Measurements from ENCODE around the gene PER1.

PER1 gene

GRCh38 chr17:8166731-8167130 lies 14.5 kb upstream of the PER1 start:
- DNase-seq (ENCODE audit: low spot score): no peak

DNA sequence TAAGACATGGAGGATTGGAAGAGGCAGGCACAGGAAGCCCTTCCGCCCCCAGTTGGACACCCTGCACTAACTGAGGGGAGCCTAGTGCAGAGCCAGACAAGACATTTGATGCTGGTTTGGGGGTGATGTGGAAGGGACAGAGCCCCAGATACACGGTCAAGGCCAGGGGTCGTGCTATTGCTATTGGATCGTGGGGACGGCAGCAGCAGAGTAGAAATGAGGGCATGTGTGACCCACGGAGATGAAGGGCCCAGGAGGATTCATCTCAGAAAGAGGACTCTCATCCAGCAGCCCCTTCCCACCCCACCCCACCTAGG lies 12.6 kb upstream of the PER1 start:
- DNase-seq (ENCODE audit: low spot score): no peak

DNA sequence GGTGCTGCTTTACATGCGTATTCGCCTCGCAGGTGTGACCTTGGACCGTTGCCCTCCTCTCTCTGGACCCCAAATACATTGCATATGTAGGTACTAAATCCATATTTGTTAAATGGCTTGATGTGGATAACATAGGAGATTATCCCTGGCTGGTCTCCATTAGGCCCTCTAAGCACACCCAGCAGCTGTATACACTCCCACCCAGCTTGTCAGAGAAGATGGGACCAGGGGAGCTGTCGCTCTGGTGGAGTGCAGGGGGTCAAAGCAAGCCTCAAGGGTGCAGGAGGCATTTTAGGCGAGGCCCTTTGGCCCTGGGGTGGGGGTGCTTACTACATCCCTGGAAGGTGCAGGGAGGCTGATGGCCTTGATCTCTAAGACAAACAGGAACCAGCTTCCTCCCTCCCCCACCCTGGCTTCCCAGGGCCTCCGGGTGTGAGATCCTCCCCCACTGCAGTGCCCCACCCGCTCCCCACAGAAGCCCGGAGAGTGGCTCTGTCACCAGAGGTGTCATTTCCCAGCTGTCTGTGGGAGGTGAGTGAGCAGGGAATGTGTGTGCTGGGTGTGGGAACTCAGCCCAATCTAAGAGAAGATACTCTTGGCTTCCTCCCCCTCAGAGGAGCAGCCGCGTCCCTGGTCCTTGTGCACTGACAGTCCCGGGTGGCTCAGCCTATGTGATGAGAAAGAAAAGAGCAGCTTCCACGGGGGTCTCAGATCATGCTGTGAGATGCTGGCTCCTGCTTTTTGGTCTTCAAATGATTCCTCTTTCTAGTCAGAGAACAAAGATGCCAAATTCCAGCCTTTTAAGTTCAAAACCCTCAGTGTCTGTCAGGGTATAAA lies 12.0 kb upstream of the PER1 start:
- DNase-seq (ENCODE audit: low spot score): peak; percentile 58

DNA sequence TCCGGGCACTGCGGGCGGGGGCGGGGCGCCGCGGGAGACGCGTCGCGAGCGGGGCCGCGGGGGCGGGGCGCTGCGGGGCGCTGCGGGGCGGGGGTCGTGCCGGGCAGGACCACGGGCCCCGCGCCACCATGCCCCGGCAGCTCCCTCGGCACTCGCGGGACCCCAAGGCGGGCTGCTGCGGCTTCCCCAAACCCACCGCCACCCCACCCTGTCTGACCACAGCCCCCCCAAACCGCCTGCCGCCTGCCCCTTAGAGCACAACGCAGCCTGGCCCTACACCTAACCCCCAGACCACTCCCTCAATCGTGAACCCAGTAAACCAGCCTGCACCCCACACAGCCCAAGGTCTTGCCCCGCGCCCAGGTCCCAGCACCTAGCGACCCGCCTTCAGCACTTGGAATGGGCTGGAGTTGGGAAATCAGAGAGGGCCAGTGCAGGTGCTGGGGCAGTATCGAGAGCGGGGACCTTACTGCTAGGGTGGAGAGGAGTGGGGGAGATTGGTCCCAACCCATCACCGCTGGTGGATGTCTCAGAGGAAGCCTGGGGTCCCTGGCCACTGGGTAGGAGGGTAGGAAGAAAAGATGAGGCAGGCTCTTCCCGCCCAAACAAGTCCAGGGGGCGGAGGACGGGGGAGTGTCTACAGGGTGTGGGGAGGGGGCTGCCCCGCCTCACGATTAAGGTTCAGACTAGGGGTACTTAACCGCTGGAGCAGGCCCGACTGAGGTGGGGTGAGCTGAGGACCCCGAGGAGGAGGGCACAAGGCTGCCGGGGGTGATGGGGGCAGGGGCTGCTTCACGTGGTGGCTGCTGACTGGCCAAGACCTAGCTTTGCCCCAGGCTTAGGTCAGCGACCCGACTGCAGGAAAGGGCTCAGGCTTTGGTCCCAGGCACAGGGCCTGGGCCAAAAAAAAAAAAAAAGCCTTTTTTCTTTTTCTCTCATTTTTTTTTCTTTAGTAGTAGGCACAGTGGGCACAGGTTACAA lies 11.1 kb upstream of the PER1 start:
- DNase-seq (ENCODE audit: low spot score): no peak

DNA sequence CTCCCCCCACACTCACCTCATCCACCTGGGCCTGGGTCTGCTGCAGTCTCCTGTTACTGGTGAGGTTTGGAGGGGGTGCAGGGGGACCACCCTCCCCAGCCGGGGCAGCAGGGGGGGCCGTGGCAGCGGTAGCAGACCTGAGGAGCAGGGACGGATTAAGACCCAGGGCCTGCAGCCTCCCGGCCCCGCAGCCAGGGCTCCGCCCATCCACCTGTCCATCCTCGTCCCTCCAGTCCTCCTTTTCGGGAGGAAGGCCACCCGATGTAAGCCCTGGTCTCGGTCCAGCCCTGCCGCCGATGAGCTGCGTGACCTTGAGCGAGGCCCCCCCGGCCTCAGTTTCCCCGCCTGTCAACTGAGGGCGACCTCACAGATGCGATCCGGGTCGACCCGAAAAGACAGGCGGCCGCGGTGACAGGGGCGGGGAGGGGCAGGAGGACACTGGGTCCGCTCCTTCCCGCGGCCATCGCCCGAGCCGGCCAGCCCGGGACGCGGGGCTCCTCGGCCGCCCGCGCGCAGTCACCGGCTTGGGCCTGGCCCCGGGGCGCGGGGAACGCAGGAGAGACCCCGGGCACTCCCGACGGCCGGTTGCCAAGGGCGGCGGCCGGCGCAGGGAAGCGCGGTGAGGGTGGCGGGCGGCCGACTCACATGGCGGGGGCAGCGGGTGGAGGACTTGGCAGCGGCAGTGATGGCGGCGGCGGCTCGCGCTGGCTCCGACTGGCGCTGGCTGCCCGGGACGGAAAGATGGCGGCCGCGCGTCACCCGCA lies 10.2 kb upstream of the PER1 start, which contains the start of gene VAMP2:
TSS of gene VAMP2 (minus strand) at position 716 of the 764 bp plus-strand sequence. CDS start at position 647, 69 bp downstream.
- peak; percentile 78 for DNase-seq (ENCODE audit: low spot score)

DNA sequence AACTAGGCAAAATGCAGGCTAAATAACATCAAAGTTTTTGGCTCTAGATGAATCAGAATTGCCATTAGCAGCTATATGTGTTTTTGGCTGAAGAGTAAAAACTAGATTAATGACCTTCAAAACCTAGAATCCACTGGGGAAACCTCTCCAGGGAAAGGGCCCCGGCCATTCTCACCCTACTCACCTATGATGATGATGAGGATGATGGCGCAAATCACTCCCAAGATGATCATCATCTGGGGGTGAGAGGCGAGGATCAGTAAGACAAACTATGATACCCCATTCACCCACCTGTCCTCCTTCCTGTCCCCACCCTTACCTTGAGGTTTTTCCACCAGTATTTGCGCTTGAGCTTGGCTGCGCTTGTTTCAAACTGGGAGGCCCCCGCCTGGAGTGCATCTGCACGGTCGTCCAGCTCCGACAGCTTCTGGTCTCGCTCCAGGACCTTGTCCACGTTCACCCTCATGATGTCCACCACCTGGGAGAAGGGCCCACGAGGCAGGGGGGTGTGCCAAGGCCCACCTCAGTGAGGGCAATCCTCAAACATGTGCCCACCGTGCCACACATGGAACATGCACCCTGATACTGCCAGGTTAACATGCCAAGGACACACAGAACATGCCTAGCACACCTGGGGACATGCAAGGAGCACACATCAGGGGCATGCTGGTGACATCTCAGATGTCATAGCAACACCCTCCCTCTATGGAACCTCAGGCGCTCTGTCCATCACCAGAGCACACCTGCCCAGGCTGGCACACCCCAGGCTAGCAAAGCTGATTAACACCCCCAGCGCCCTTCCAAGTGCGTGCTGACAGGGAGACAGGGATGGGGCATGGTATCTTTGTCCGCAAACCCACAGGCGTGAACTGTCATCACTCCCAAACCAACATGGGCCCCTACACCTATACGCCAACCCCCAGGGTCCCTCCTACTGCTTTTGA lies 9.4 kb upstream of the PER1 start:
- DNase-seq (ENCODE audit: low spot score): no peak

- no peak for DNase-seq (ENCODE audit: low spot score)
Observed at GRCh38 chr17:8160741-8161221, 8.6 kb upstream of the PER1 start.

DNA sequence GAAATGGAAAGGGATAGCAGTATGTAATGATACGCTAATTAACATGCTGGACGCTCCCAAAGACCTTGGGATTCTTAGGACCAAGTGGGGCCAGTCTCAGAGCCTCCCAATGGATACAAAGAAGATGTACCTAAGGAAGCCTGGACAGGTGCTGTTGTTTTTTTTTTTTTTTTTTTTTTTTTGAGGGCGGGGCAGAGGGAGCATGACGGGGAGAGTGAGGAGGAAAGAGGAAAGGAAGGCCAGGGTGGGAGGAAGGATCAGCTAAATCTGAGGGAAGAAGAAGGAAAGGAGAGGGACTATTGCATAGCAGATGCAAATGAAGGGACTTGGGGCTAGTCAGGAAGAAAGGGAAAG lies 8.0 kb upstream of the PER1 start:
- no peak for DNase-seq (ENCODE audit: low spot score)

- DNase-seq (ENCODE audit: low spot score): no peak
Observed at GRCh38 chr17:8159459-8160223, 7.4 kb upstream of the PER1 start.

DNA sequence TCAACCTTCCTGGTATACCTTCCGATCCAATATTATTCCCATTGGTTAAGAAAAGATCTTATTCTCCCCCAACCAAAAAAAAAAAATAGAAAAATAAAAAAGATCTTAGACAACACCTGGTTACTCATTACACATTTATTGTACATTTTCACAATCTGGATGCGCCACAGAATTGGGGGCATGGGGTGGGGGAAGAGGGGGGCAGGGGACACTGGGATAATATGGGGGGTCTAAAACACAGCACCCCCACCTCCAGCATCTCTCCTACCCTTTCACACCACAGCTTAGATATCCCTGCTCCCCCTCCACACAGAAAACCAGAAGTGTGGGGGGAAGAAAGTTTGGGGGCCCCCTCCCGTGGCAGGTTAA lies 6.8 kb upstream of the PER1 start:
- no peak for DNase-seq (ENCODE audit: low spot score)

DNA sequence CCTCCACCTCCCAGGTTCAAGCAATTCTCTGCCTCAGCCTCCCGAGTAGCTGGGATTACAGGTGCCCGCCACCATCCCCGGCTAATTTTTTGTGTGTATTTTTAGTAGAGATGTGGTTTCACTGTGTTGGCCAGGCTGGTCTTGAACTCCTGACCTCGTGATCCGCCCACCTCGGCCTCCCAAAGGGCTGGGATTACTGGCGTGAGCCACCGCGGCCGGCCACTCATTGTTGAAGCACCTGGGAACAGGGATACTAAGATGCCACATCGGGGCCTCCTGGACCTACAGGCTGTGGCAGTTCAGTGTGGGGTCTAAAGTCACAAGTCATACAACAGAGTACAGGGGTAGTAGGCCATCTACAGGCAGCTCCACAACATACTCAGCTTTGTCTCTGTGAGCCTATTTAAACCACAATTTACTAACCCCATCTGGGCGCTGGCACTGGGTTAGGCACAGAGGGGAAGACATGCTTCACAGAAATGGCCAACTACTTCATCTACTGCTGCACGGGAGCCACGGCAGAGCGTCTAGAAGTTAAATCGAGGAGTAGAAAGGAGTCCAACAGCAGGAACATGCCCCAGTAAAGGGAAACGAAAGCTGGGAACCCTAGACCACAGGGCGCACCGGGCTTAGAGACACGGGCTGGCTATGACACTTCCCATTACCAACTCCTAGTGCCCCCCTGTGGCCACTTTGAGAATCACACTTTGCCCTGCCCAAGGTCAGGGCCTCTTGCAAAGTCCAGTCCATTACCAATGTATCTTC lies 6.2 kb upstream of the PER1 start:
- DNase-seq (ENCODE audit: low spot score): peak; percentile 81

- DNase-seq (ENCODE audit: low spot score): peak; percentile 94
Observed at GRCh38 chr17:8156246-8156992, 4.2 kb upstream of the PER1 start.

DNA sequence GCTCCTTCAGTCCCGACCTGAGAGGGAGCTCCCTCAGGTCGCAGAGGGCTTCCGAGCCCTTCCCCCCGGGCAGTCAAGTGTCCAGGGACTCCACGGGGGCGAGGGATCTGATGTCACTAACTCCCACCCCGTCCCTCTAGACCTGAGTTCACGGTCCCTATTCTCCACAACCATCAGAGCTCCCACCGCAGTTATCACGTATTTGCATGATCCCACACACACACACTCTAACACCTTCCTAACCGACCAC lies 3.7 kb upstream of the PER1 start:
- DNase-seq (ENCODE audit: low spot score): no peak

- DNase-seq (ENCODE audit: low spot score): no peak
Observed at GRCh38 chr17:8155231-8155995, 3.2 kb upstream of the PER1 start.

DNA sequence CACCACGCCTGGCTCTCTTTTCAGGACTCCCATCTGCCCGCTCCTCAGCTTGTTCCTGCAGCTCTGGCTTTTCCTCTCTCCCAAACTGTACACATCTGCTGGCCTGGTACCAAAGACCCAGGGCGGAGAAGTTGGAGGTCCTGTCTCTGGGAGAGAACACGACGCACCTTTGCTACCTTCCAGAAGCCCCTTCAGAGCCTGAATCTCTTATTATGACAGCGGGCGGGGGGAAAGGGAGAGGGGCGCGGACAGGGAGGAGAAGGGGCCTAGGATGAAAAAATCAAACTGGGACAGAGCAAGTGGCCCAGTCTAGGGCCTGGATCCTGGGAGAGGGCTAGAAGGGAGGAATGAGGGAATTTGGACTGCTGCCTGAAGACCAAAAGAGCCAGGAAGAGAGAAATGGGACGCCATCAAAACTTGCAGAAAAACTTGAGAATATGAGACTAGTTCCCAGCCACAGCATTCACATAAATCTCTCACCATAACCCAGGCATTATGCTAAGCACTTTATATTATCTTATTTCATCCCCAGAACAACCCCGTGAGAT lies 2.5 kb upstream of the PER1 start:
- no peak for DNase-seq (ENCODE audit: low spot score)

- peak; percentile 89 for DNase-seq (ENCODE audit: low spot score)
Observed at GRCh38 chr17:8153957-8154607, 1.9 kb upstream of the PER1 start.

DNA sequence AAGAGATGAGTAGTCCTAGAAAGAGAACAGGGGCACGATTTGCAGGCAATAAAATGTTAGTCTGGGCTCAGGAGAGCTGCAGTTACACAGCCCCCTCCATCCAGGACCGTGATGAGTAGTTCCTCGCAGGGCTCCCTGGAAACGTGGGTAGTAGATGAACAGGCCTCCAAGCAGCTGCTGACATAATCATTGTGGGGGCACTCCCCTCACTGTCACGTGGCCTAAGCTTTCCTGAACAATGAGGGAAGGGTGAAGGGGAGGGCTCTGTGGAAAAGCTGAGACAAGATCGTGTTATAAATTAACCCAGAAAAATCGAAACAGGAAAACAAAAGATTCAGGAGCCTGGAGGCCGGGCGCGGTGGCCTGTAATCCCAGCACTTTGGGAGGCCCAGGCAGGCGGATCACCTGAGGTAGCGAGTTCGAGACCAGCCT lies 1.3 kb upstream of the PER1 start:
- peak; percentile 76 for DNase-seq (ENCODE audit: low spot score)

All from AG20443 (cell line).